ENCODE data around the gene PCSK5. TPM values are rescaled to one million over a fixed set of nuclear protein-coding genes. Genes with fewer than 3 reads are reported as not detected.

The PCSK5 gene
- total and polyA plus RNA-seq, 2 of the 8 experiments (the other 6 are each of a cell fraction or from before 2014, with no cell fraction given): 5.5 to 10.7 TPM

- no peak for FAIRE-seq
- POLR2A ChIA-PET (ENCODE audit: partially characterized antibody): no interaction called here
Observed at GRCh38 chr9:76003041-76003440, 112.6 kb downstream of the PCSK5 start.

More at GRCh38 chr9:76003041-76003440, 112.6 kb downstream of the PCSK5 start:
- Histone ChIP-seq H2AFZ (ENCODE audit: low read length) (no peak overlapping the region), H3K9me3 (ENCODE audit: insufficient read depth in 2 of 2, low read depth in 1 of 2, low read length in 1 of 2) (no peaks in the 10 kb centered on the region), H3K23me2 (ENCODE audit: low read depth, low read length) (no peaks in the 10 kb centered on the region), H3K79me2 (ENCODE audit: control insufficient read depth in 1 of 2, insufficient read depth in 2 of 2, low read length in 2 of 2) (no peaks in the 10 kb centered on the region), H3K4me3 (ENCODE audit: extremely low read depth in 1 of 4, insufficient read depth in 2 of 4, low read depth in 3 of 4, low read length in 4 of 4) (no peak overlapping the region), H3K14ac (ENCODE audit: insufficient read length) (no peak overlapping the region), H4K91ac (replicated peaks; ENCODE audit: insufficient read length, low read length) (no peak overlapping the region), H3K18ac (ENCODE audit: extremely low read depth, low read length) (no peak overlapping the region), H3K9ac (replicated peaks in 1 of 4; ENCODE audit: extremely low read depth in 1 of 4, low read depth in 3 of 4, low read length in 3 of 4) (no peak overlapping the region), H4K8ac (ENCODE audit: extremely low read depth, insufficient read depth, low read length) (no peak overlapping the region), H2BK5ac (ENCODE audit: low read depth, low read length) (no peak overlapping the region), H4K5ac (ENCODE audit: insufficient read length, low read depth, low read length) (no peak overlapping the region), H2AK5ac (ENCODE audit: low read depth, low read length) (no peak overlapping the region), H3K4me1 (replicated peaks in 1 of 4; ENCODE audit: control insufficient read depth in 3 of 4, insufficient read depth in 4 of 4, low read length in 3 of 4) (no peaks in the 10 kb centered on the region), H2BK12ac (ENCODE audit: low read depth, low read length) (no peak overlapping the region), H2BK120ac (replicated peaks; ENCODE audit: low read depth, low read length) (no peak overlapping the region), H4K20me1 (replicated peaks in 1 of 2; ENCODE audit: control insufficient read depth in 1 of 2, insufficient read depth in 2 of 2, low read length in 2 of 2) (no peaks in the 10 kb centered on the region), H3K27ac (ENCODE audit: low read depth, low read length) (no peak overlapping the region), H3K4ac (replicated peaks; ENCODE audit: insufficient read length, low read depth, low read length) (no peak overlapping the region), H2BK15ac (ENCODE audit: low read length) (no peak overlapping the region), H3K23ac (ENCODE audit: insufficient read length) (no peak overlapping the region), H3K36me3 (ENCODE audit: control insufficient read depth in 2 of 4, insufficient read depth in 4 of 4, low read length in 3 of 4) (no peaks in the 10 kb centered on the region), H3K27me3 (replicated peaks in 1 of 4; ENCODE audit: control insufficient read depth in 3 of 4, extremely low read depth in 1 of 4, insufficient read depth in 3 of 4, low read length in 3 of 4) (no peaks in the 10 kb centered on the region), H3K79me1 (ENCODE audit: low read depth, low read length) (no peaks in the 10 kb centered on the region; the same call in 1 of the 2 replicates), H3K56ac (replicated peaks; ENCODE audit: insufficient read length, low read depth, low read length) (no peak overlapping the region), H2BK20ac (ENCODE audit: low read length) (no peak overlapping the region), H3K4me2 (ENCODE audit: insufficient read depth in 1 of 2, low read depth in 2 of 2, low read length in 2 of 2) (no peak overlapping the region)
- DNase-seq (ENCODE audit: low read depth in 1 of 2, low spot score in 2 of 2): no peak
- no peak for TF ChIP-seq JUN (IDR thresholded peaks at IDR 0.05; ENCODE audit: low read depth, low read length)
- 91% methylated on average over 5 of the region's 5 CpGs; no CpG with 5 or more reads in 1 of the 2 experiments for WGBS, 2 experiments (ENCODE audit: extremely low coverage in 1 of 2, insufficient coverage in 1 of 2, insufficient read length in 1 of 2, insufficient replicate concordance in 2 of 2, low coverage in 1 of 2, low lambda C conversion rate in 2 of 2, missing lambda C conversion rate in 1 of 2)
- CTCF ChIA-PET (ENCODE audit: partially characterized antibody): interaction anchor here (0.7 kb wide), 2 partner anchors 12 to 308 kb away, joined by 3 to 4 read pairs; no protein-coding TSS in a partner anchor
